ENCODE measurements around the gene JAKMIP1.

The JAKMIP1 gene

GRCh38 chr4:6199422-6199921 lies 877 bp downstream of the JAKMIP1 start:
- no peak for DNase-seq

GRCh38 chr4:6198768-6199421 lies 1.5 kb downstream of the JAKMIP1 start:
- no peak for DNase-seq

DNA sequence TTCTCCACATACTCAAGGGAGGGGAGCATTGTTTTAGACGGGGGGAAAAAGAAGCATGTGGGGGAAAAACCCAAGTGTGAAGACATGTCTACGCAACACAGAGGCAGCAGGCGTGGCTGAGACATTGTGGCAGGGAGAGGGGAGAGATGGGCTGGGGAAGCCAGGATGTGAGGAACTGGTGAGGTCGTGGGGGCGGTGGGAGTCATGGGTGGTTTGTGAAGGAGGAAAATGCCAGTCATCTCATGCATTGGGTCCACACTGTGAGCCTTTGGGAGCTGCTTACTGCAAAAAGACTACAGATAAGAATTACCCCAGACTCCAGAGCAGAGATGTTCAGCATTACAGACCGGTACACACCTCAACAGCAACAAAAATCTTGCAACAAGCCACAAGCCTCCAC lies 2.1 kb downstream of the JAKMIP1 start:
- DNase-seq: no peak

DNA sequence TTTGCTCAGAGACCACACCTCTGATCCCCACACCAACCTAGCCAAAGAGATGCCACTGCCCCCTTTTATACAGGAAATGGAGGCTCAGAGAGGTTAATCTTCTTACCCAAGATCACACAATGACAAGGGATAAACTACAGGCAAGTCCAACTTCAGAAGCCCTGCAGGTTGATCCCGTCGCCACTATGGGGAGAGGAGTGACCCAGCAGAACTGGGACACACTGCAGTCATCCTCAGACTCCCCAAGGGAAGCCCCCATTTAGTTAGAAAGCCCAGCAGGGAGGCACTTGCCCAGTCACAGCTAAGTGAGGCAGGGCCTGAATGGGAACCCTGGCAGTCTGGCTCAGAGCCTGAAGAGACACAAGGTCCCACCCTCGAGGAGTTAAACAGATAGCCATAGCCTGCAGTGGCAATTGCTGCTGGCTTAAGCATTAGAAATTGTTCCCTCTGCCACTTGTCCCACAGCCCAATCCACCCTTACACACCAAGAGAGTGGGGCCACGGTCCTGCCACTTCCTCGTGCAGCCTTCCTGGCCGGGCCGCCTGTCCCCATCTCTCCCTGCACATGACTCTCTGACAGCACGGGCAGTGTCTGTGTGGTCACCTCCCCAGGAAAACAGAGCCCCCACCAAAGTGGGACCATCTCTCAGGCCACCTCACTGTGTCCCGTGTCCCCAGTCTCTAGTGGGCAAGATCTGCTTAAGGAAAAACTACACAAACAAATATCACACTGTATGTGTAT lies 2.7 kb downstream of the JAKMIP1 start:
- no peak for DNase-seq

GRCh38 chr4:6196871-6197270 lies 3.5 kb downstream of the JAKMIP1 start:
- DNase-seq: no peak

GRCh38 chr4:6196324-6196723 lies 4.0 kb downstream of the JAKMIP1 start:
- no peak for DNase-seq

GRCh38 chr4:6195602-6196319 lies 4.6 kb downstream of the JAKMIP1 start:
- no peak for DNase-seq

DNA sequence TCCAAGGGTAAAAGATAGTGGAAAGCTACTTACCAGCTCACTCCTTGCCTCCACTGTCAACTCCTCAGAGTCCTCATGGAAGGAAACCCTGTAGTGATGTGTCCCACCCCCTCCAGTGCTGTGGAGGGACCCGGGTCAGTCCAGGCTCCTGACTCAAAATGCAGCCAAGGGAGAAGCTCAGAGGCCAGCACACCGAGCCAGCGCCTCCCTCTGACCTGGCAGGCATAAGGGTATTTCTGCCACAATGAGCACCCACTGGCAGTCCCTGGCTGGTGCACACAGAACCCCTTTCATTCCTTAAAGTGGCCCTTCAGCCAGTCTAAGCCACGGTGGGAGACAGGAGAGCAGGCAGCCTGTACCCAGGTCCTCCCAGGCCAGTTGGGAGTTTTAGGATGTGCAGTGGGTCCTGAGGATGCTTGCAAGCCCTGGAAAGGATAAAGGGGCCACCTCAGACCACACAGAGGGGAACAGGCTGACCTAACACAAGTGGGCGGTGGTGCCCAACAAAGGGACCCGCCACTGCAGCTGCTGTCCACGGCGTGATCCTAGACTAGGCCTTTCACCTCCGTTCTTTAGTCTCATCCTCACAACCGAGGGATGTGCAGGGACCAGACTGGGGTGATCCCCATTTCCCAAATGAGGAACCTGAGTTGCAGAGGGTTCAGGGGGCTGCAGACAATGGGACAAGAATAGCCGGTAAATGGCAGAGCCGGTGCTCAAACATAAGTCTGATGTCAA lies 5.7 kb downstream of the JAKMIP1 start:
- DNase-seq: no peak

GRCh38 chr4:6193399-6193798 lies 7.0 kb downstream of the JAKMIP1 start:
- no peak for DNase-seq

DNA sequence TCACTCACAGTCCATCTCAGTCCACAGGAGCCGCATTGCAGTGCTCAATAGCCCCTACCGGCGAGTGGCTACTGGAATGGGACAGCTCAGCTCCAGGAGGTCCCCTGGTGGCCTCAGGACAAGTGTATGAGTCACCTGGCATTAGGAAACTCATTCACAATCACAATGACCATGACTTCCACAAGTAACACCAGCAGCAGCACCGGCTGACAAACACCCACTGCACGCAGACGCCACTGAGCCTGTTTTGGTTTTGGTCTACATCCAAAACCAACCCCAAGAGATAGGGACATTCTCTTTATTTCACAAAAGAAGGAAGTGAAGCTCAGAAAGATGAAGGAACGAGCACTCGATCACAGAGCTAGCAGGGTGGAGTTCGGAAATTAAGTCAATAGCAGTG lies 8.1 kb downstream of the JAKMIP1 start:
- DNase-seq: no peak

- no peak for DNase-seq
Measured at GRCh38 chr4:6191448-6192130, 8.8 kb downstream of the JAKMIP1 start.

GRCh38 chr4:6190486-6190885 lies 9.9 kb downstream of the JAKMIP1 start:
- no peak for DNase-seq

DNA sequence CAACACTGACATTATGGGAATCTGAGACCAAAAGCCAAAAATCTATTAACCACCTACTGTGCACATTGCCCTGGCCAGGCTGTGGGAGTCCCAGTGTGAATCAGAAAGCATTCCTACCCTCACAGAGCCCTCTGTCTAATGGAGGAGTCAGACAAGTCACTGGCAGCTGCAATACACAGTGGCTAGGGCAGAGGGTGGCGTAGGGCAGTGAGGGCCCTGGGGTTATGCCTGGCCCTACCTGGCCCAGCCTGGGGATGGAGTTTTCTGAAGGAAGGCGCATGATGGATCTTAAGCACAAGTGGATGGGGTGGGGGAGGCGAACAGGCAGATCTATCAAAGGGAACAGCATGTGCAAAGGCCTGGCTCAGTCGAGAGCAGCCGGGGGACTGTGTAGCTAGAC lies 10.8 kb downstream of the JAKMIP1 start:
- DNase-seq: no peak

- DNase-seq: peak; percentile 7
Measured at GRCh38 chr4:6188687-6189305, 11.6 kb downstream of the JAKMIP1 start.

DNA sequence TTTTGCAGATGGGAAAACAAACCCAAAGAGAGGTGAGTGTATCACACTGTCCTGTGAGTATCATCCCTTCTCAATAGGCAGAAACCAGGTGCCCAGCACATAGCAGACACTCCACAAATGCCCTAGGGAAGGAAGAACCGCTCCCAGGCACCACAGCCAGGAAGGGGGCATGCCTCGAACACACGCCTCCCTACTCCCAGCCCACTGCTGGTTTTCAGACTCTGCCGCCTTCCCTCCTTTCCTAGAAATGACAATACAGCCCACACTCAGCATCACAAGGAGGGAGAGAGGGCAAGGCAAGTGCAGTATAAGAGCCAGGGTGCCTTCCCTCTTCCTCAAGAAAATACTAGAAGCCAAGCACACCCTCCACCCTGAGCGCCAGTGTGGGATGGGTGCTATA lies 16.2 kb downstream of the JAKMIP1 start:
- DNase-seq: no peak

DNA sequence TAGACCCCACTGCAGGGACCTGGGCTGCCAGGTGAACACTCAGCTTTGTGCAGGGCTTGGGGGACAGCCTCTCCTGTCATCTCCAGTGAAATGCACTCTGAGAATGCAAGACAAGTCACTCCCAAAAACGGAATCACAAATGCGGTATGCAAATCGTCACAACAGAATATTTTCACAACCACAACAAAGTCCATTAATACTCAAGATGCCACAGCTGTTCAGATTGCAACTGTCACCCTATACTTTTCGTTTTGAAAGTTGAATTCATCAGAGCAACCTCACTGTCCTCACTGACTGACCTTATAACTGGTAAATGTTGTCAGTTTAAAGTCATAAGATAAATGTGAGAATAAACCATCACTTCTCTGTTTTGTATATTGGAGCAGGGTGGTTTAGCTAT lies 16.6 kb downstream of the JAKMIP1 start:
- DNase-seq: no peak

DNA sequence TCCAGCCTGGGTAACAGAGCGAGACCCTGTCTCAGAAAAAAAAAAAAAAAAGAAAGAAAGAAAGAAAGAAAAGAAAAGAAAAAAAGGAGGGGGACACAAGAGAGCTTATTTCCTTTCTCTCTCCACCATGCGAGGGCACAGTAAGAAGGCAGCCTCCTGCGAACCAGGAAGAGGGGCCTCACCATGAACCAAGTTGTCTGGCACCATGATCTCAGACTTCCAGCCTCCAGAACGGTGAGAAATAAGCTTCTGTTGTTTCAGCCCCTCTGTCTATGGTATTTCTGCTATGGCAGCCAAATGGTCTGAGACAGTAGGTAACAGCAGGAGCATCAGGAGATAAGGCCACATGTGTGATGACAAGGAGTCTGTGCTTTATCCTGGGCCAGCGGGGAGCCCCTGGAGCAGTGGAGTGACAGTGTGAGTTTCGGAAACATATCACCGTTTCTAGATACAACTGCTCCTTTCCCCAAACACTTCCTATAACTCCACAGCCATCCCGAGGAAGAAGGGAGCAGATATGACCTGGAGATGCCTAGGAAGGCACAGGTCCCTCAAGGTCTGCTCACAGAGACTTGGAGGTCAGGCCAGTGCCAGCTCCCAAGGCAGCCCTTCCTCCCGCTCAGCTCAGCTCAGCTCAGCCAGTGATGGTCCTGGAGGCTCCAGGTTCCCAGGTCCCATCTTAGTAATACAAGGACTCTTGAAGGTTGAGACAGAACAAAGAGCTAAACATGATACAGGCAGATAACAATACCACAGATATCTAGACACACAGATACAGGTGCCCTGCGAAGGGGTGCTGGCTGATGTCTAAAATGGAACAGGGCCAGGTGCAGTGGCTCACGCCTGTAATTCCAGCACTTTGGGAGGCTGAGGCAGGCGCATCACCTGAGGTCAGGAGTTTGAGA lies 17.7 kb downstream of the JAKMIP1 start:
- no peak for DNase-seq

- no peak for DNase-seq
Measured at GRCh38 chr4:6180841-6181631, 19.3 kb downstream of the JAKMIP1 start.

DNA sequence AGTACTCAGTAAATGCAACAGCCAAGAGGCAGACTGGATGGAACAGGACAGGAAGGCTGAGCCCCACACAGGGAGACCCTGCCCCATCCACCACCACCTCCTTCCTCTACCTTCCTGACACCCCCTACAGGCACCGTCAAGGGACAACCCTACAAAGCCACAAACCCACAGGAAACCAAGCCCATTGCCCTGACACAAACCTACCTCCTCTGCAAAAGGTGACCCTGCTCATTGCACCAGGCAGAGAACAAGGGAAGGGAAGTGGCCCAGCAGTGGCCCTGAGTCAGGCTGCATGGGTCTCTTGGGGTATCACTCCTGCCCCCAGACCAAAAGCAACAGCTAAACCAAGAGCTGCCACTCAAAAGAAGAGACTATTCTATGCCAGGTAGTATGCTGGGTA lies 21.0 kb downstream of the JAKMIP1 start:
- DNase-seq: no peak

- no peak for DNase-seq
Measured at GRCh38 chr4:6178757-6179156, 21.6 kb downstream of the JAKMIP1 start.

All from fibroblast of upper back skin (primary cell).